Panc1 (cell line): ENCODE data around the gene FGGY. TPM values are rescaled to one million over a fixed set of nuclear protein-coding genes. Genes with fewer than 3 reads are reported as not detected.

Source experiments
- ATAC-seq: fragments of 200-7000 bp; cut with Tn5 transposase; 2 replicates; pipeline ENCODE4 v1.9.1; 2020; ENCODE audit warnings: mild to moderate bottlenecking, moderate library complexity
- BruUV-seq: library from RNA; stranded (reverse); fragments of 400-500 nt; replicated peaks from 2 replicates; lab custom pipeline; 2021; lab: Mats Ljungman, UMichigan
- CTCF ChIA-PET: fragments of 300-600 bp; sonication (Branson Sonifier 250); formaldehyde crosslinking; loops from one replicate; lab custom pipeline; 2022; ENCODE audit warnings: antibody characterized with exemption; lab: Charles Lee
- POLR2A ChIA-PET: fragments of 300-600 bp; sonication (Branson Sonifier 250); formaldehyde crosslinking; loops from one replicate; lab custom pipeline; 2022; ENCODE audit warnings: antibody characterized with exemption; lab: Charles Lee
- DNase-seq: peaks from one replicate; pipeline ENCODE4 v3.0.0-alpha.2; 2010; ENCODE audit warnings: low read depth, low spot score
- H3K27ac ChIP-seq: 2 replicates; pipeline ENCODE4 v1.5.1; 2011; ENCODE audit warnings: mild to moderate bottlenecking, low read length, inconsistent platforms
- H3K27me3 ChIP-seq: fragments of 200-500 bp; sonication (Bioruptor generic); 2 replicates; pipeline ENCODE4 v1.6.0; 2014; ENCODE audit warnings: low read length, inconsistent platforms; ENCODE audit not compliant: control insufficient read depth, insufficient read depth
- H3K36me3 ChIP-seq: fragments of 200-500 bp; sonication (Bioruptor generic); 2 replicates; pipeline ENCODE4 v1.5.1; 2014; ENCODE audit warnings: inconsistent platforms, mild to moderate bottlenecking, low read length, moderate library complexity; ENCODE audit not compliant: control insufficient read depth, insufficient read depth
- H3K4me1 ChIP-seq: 2 replicates; pipeline ENCODE4 v1.5.1; 2011; ENCODE audit warnings: inconsistent platforms, mild to moderate bottlenecking, low read length, moderate library complexity; ENCODE audit not compliant: control insufficient read depth, insufficient read depth
- H3K4me3 ChIP-seq, 2 experiments: 2 replicates each; pipeline ENCODE4 v1.5.1; 2011 to 2012; ENCODE audit warnings: low read depth in 2 of 2, low read length in 2 of 2, mild to moderate bottlenecking in 2 of 2, inconsistent platforms in 1 of 2, moderate library complexity in 1 of 2
- H3K9me3 ChIP-seq: fragments of 200-500 bp; sonication (Bioruptor generic); 2 replicates; pipeline ENCODE4 v1.5.1; 2014; ENCODE audit warnings: low read depth, mild to moderate bottlenecking, inconsistent platforms, low read length, moderate library complexity; ENCODE audit not compliant: control insufficient read depth, insufficient read depth
- CTCF ChIP-seq: fragments of 450-650 bp; IDR thresholded peaks from 2 replicates; pipeline ENCODE4 v1.5.1; 2017; ENCODE audit warnings: mild to moderate bottlenecking
- REST ChIP-seq, 2 experiments: IDR thresholded peaks; 2 replicates each; pipeline ENCODE4 v1.6.1; 2011 to 2012; ENCODE audit warnings: low read depth in 2 of 2, control low read depth in 1 of 2, low read length in 1 of 2, mild to moderate bottlenecking in 1 of 2, moderate library complexity in 1 of 2; ENCODE audit not compliant: insufficient read depth in 1 of 2
- SIN3A ChIP-seq: IDR thresholded peaks from 2 replicates; pipeline ENCODE4 v1.6.1; 2012; ENCODE audit warnings: low read depth, mild to moderate bottlenecking, low read length, moderate library complexity, borderline replicate concordance; ENCODE audit not compliant: insufficient read depth
- in situ Hi-C: cut with HindIII; loops from 2 replicates; pipeline ENCODE4 v1.10.0; 2016; ENCODE audit warnings: low sequenced_read_pairs, low pct_unique_long_range_greater_than_20kb
- intact Hi-C: fragments of 100-400 bp; cut with micrococcal nuclease; formaldehyde crosslinking; loops from one replicate; pipeline ENCODE4 v1.10.0; 2022; ENCODE audit not compliant: unreplicated experiment
- total RNA-seq: library from RNA; stranded (reverse); gene quantifications from one replicate; pipeline ENCODE4 v1.2.1, GENCODE V29; 2021; ENCODE audit not compliant: unreplicated experiment

Gene FGGY
- total RNA-seq, 1 experiment from 2014 or later: 15.5 TPM

GRCh38 chr1:59688976-59689375 is 392.1 kb downstream of the FGGY start:
- no peaks in the 10 kb centered on the region for H3K4me1 ChIP-seq
- no peak overlapping the region for H3K27ac ChIP-seq
- no peak overlapping the region for H3K4me3 ChIP-seq
- H3K27me3 ChIP-seq: no peaks in the 10 kb centered on the region
- CTCF ChIA-PET: no interaction called here
- H3K36me3 ChIP-seq: no peaks in the 10 kb centered on the region
- intact Hi-C loops: no loop called here
- no peak for TF ChIP-seq REST (IDR thresholded peaks at IDR 0.05; ENCODE audit: insufficient read depth in 1 of 2, low read depth in 2 of 2, low read length in 1 of 2)
- no peak for TF ChIP-seq SIN3A
- TF ChIP-seq CTCF: no peak
- no peaks in the 10 kb centered on the region for H3K9me3 ChIP-seq
- in situ Hi-C loops: no loop called here
- no TSS peak for BruUV-seq
- ATAC-seq: no peak
- no peak for DNase-seq
- POLR2A ChIA-PET: no interaction called here

- BruUV-seq: no TSS peak
- in situ Hi-C loops (no loop called here), intact Hi-C loops (no loop called here)
- CTCF ChIA-PET: no interaction called here
- Histone ChIP-seq H3K27me3 (no peaks in the 10 kb centered on the region), H3K27ac (no peak overlapping the region), H3K9me3 (no peaks in the 10 kb centered on the region), H3K36me3 (no peaks in the 10 kb centered on the region), H3K4me3 (no peak overlapping the region), H3K4me1 (no peaks in the 10 kb centered on the region)
- ATAC-seq (no peak), DNase-seq (no peak)
- TF ChIP-seq SIN3A (no peak), CTCF (no peak), REST (IDR thresholded peaks at IDR 0.05; ENCODE audit: insufficient read depth in 1 of 2, low read depth in 2 of 2, low read length in 1 of 2) (no peak)
- POLR2A ChIA-PET: no interaction called here
These were observed 392.8 kb downstream of the FGGY start for GRCh38 chr1:59689730-59690129.
